NCI-H748 (cell line): Measurements from ENCODE around the gene ANAPC2.

Experiments
- DNase-seq: peaks from one replicate; lab custom pipeline; 2025; ENCODE audit not compliant: unreplicated experiment; lab: John Stamatoyannopoulos, UW

The ANAPC2 gene

GRCh38 chr9:137216188-137216965 lies 28.0 kb upstream of the ANAPC2 start:
- no peak for DNase-seq

- DNase-seq: no peak
Measured at GRCh38 chr9:137215196-137215986, 27.0 kb upstream of the ANAPC2 start.

GRCh38 chr9:137214620-137215019 lies 26.3 kb upstream of the ANAPC2 start:
- no peak for DNase-seq

GRCh38 chr9:137213160-137214060 lies 25.1 kb upstream of the ANAPC2 start:
- no peak for DNase-seq

- no peak for DNase-seq
Measured at GRCh38 chr9:137212520-137212919, 24.2 kb upstream of the ANAPC2 start.

- DNase-seq: no peak
Measured at GRCh38 chr9:137211532-137211931, 23.2 kb upstream of the ANAPC2 start.

- DNase-seq: no peak
Measured at GRCh38 chr9:137206602-137207001, 18.2 kb upstream of the ANAPC2 start.

GRCh38 chr9:137205126-137206069 lies 17.0 kb upstream of the ANAPC2 start, which contains the start of the genes NDOR1 and TMEM203:
NDOR1 (plus strand) TSS chr9:137205700; CDS start chr9:137205778, 78 bp downstream.
TMEM203 (minus strand) TSS chr9:137205648; CDS start chr9:137205414, 234 bp downstream.
- peak; percentile 87 for DNase-seq

GRCh38 chr9:137204731-137205125 lies 16.4 kb upstream of the ANAPC2 start:
- DNase-seq: no peak

GRCh38 chr9:137202966-137203365 lies 14.6 kb upstream of the ANAPC2 start:
- no peak for DNase-seq

- no peak for DNase-seq
Measured at GRCh38 chr9:137201205-137201868, 13.0 kb upstream of the ANAPC2 start.

GRCh38 chr9:137200311-137201204 lies 12.2 kb upstream of the ANAPC2 start, which contains the start of gene TPRN:
TPRN (minus strand) TSS chr9:137200741; CDS start chr9:137200711, 30 bp downstream.
- peak; percentile 100 for DNase-seq

- peak; percentile 47 for DNase-seq
Measured at GRCh38 chr9:137199411-137200121, 11.2 kb upstream of the ANAPC2 start.

GRCh38 chr9:137198902-137199283 lies 10.5 kb upstream of the ANAPC2 start:
- no peak for DNase-seq

- DNase-seq: no peak
Measured at GRCh38 chr9:137198051-137198901, 9.9 kb upstream of the ANAPC2 start.

- DNase-seq: peak; percentile 94
Measured at GRCh38 chr9:137195525-137196220, 7.3 kb upstream of the ANAPC2 start.
